Measurements from ENCODE around the gene DCX. TPM values are rescaled to one million over a fixed set of nuclear protein-coding genes. Genes with fewer than 3 reads are reported as not detected.

The DCX gene
- total and polyA plus RNA-seq, 2 experiments from 2014 or later: not detected

DNA sequence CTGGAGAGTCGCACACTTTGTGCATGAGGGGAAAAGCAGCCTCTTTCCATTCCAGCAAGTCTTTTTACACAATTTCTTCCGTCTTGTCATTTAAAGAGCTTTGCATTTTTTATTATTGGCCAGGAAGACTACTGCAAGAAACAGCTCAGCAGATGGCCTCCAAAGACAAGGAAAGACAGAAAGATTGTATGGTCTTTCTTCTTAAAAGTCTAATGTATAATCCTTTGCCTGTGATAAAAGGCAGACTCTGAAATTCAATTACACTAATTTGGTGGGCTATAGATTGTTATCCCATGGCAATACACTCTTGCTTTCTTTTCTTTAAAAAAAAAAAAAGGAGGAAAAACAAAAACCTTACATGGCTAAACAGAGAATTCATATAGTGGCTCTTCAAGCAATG lies 147.6 kb downstream of the DCX start:
- Histone ChIP-seq H3K27me3 (replicated peaks; ENCODE audit: insufficient read depth) (no peaks in the 10 kb centered on the region), H3K4me1 (ENCODE audit: insufficient read depth) (no peaks in the 10 kb centered on the region), H3F3A (ENCODE audit: insufficient read depth) (no peaks in the 10 kb centered on the region), H3K4me3 (no peak overlapping the region), H2AFZ (no peak overlapping the region), H3K79me2 (ENCODE audit: insufficient read depth) (no peaks in the 10 kb centered on the region), H3K36me3 (ENCODE audit: low read depth) (no peaks in the 10 kb centered on the region), H4K20me1 (ENCODE audit: insufficient read depth) (no peaks in the 10 kb centered on the region), H3K9ac (no peak overlapping the region), H3K9me3 (ENCODE audit: low read depth) (no peaks in the 10 kb centered on the region), H3K4me2 (ENCODE audit: unreplicated experiment) (no peak overlapping the region), H3K9me2 (ENCODE audit: insufficient read depth) (no peaks in the 10 kb centered on the region), H3K27ac (no peak overlapping the region)
- TF ChIP-seq EZH2 (IDR thresholded peaks at IDR 0.05; ENCODE audit: insufficient read depth, poor library complexity, severe bottlenecking) (no peak), EZH2phosphoT487 (IDR thresholded peaks at IDR 0.05; ENCODE audit: insufficient read depth, low read depth) (no peak)
- in situ Hi-C loops (cut with MboI): no loop called here
- WGBS, 2 experiments (ENCODE audit: low coverage in 1 of 2, low lambda C conversion rate in 2 of 2, missing lambda C conversion rate in 2 of 2): 18 to 22% methylated on average over 2 of the region's 2 CpGs
- DNase-seq: no peak

GRCh38 chrX:111262086-111262485 lies 149.9 kb downstream of the DCX start:
- DNase-seq: no peak
- TF ChIP-seq EZH2phosphoT487 (IDR thresholded peaks at IDR 0.05; ENCODE audit: insufficient read depth, low read depth) (no peak), EZH2 (IDR thresholded peaks at IDR 0.05; ENCODE audit: insufficient read depth, poor library complexity, severe bottlenecking) (no peak)
- Histone ChIP-seq H3K36me3 (ENCODE audit: low read depth) (no peaks in the 10 kb centered on the region), H4K20me1 (ENCODE audit: insufficient read depth) (no peaks in the 10 kb centered on the region), H3K4me2 (ENCODE audit: unreplicated experiment) (no peak overlapping the region), H3K79me2 (ENCODE audit: insufficient read depth) (no peaks in the 10 kb centered on the region), H3K9ac (no peak overlapping the region), H3F3A (ENCODE audit: insufficient read depth) (no peaks in the 10 kb centered on the region), H3K4me3 (no peak overlapping the region), H3K9me2 (ENCODE audit: insufficient read depth) (no peaks in the 10 kb centered on the region), H3K9me3 (ENCODE audit: low read depth) (no peaks in the 10 kb centered on the region), H2AFZ (no peak overlapping the region), H3K4me1 (ENCODE audit: insufficient read depth) (no peaks in the 10 kb centered on the region), H3K27ac (no peak overlapping the region), H3K27me3 (replicated peaks; ENCODE audit: insufficient read depth) (no peaks in the 10 kb centered on the region)
- in situ Hi-C loops (cut with MboI): no loop called here
- 13 to 15% methylated on average over 3 of the region's 3 CpGs for WGBS, 2 experiments (ENCODE audit: low coverage in 1 of 2, low lambda C conversion rate in 2 of 2, missing lambda C conversion rate in 2 of 2)

DNA sequence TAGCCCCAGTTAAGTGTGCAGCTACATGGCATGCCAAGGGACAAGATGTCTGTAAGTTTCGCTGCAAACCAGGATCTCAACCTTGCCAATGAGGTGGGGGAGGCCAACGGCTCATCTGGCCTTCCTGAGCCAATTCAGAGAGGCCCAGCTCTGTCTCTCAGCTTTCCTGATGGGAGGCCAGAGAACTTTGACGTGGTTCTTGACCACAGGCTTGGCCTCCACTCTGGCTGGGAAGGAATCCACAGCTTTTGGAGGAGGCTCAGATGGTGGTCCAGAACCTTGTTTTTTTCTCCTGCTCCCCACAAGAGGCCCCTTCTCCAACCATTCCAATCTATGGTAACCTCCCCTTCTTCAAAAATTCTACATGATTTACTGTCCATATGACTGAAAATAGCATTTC lies 151.5 kb downstream of the DCX start:
- Histone ChIP-seq H3K4me3 (no peak overlapping the region), H2AFZ (no peak overlapping the region), H3K9ac (no peak overlapping the region), H3F3A (ENCODE audit: insufficient read depth) (no peaks in the 10 kb centered on the region), H3K4me1 (ENCODE audit: insufficient read depth) (no peaks in the 10 kb centered on the region), H3K9me2 (ENCODE audit: insufficient read depth) (no peaks in the 10 kb centered on the region), H3K79me2 (ENCODE audit: insufficient read depth) (no peaks in the 10 kb centered on the region), H3K36me3 (ENCODE audit: low read depth) (no peaks in the 10 kb centered on the region), H3K27me3 (replicated peaks; ENCODE audit: insufficient read depth) (no peaks in the 10 kb centered on the region), H3K9me3 (ENCODE audit: low read depth) (no peaks in the 10 kb centered on the region), H3K27ac (no peak overlapping the region), H4K20me1 (ENCODE audit: insufficient read depth) (no peaks in the 10 kb centered on the region), H3K4me2 (ENCODE audit: unreplicated experiment) (no peak overlapping the region)
- TF ChIP-seq EZH2phosphoT487 (IDR thresholded peaks at IDR 0.05; ENCODE audit: insufficient read depth, low read depth): no peak
- no peak for TF ChIP-seq EZH2 (IDR thresholded peaks at IDR 0.05; ENCODE audit: insufficient read depth, poor library complexity, severe bottlenecking)
- WGBS, 2 experiments (ENCODE audit: low coverage in 1 of 2, low lambda C conversion rate in 2 of 2, missing lambda C conversion rate in 2 of 2): 33 to 55% methylated on average over 2 to 3 of the region's 3 CpGs
- in situ Hi-C loops (cut with MboI): no loop called here
- DNase-seq: no peak

DNA sequence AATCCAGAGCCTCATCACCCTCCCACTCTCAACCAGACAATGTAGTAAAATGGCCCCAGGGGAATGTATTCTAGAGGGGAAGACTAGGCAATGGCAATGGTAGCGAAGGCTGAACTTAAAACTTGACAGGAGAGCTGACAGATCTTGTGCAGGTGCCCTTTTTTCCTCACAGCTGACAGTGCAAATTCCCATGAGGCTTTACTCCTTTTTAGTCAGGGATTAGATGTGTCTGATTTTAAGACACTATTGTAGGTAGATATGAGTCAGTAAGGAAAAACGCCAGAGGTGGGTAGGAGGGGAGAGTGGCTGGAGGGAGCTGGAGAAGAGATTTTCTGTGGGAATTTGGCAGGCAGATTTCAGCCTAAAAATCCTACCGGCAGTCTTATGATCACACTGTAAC lies 152.4 kb downstream of the DCX start:
- H3K9me2 ChIP-seq (ENCODE audit: insufficient read depth): no peaks in the 10 kb centered on the region
- in situ Hi-C loops (cut with MboI): no loop called here
- no peak overlapping the region for H3K9ac ChIP-seq
- H3K27ac ChIP-seq: no peak overlapping the region
- H2AFZ ChIP-seq: no peak overlapping the region
- no peaks in the 10 kb centered on the region for H3K27me3 ChIP-seq (replicated peaks; ENCODE audit: insufficient read depth)
- H3K9me3 ChIP-seq (ENCODE audit: low read depth): no peaks in the 10 kb centered on the region
- no peak overlapping the region for H3K4me3 ChIP-seq
- no peak for TF ChIP-seq EZH2 (IDR thresholded peaks at IDR 0.05; ENCODE audit: insufficient read depth, poor library complexity, severe bottlenecking)
- no peak for TF ChIP-seq EZH2phosphoT487 (IDR thresholded peaks at IDR 0.05; ENCODE audit: insufficient read depth, low read depth)
- no peaks in the 10 kb centered on the region for H3K4me1 ChIP-seq (ENCODE audit: insufficient read depth)
- DNase-seq: no peak
- H3F3A ChIP-seq (ENCODE audit: insufficient read depth): no peaks in the 10 kb centered on the region
- no peaks in the 10 kb centered on the region for H4K20me1 ChIP-seq (ENCODE audit: insufficient read depth)
- H3K4me2 ChIP-seq (ENCODE audit: unreplicated experiment): no peak overlapping the region
- H3K36me3 ChIP-seq (ENCODE audit: low read depth): no peaks in the 10 kb centered on the region
- WGBS, 2 experiments (ENCODE audit: low coverage in 1 of 2, low lambda C conversion rate in 2 of 2, missing lambda C conversion rate in 2 of 2): 41 to 42% methylated on average over 3 of the region's 3 CpGs
- H3K79me2 ChIP-seq (ENCODE audit: insufficient read depth): no peaks in the 10 kb centered on the region

DNA sequence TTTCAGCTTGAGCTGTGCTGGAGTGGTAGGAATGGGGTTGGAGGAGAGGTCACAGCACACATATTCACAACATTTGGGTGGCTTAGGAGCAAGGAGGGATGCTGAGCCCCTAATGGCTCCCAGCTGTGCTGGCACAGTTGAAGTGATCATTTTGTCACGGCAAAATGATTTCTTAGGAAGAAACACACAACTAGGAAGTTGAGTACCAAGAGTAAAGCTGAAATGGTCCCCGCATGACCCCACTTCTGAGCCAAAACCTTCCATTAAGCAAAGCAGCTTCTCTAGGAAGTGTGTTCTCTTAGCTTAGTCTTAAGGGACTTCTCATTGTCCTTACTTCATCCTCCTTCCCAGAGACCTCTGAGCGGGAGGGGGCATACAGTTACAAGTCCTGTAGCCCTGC lies 154.3 kb downstream of the DCX start:
- Histone ChIP-seq H4K20me1 (ENCODE audit: insufficient read depth) (no peaks in the 10 kb centered on the region), H3K9me3 (ENCODE audit: low read depth) (no peaks in the 10 kb centered on the region), H3K79me2 (ENCODE audit: insufficient read depth) (no peaks in the 10 kb centered on the region), H3K4me2 (ENCODE audit: unreplicated experiment) (no peak overlapping the region), H3K36me3 (ENCODE audit: low read depth) (no peaks in the 10 kb centered on the region), H3K9me2 (ENCODE audit: insufficient read depth) (no peaks in the 10 kb centered on the region), H3K9ac (no peak overlapping the region), H3K4me3 (no peak overlapping the region), H3K27ac (no peak overlapping the region), H3F3A (ENCODE audit: insufficient read depth) (no peaks in the 10 kb centered on the region), H3K4me1 (ENCODE audit: insufficient read depth) (no peaks in the 10 kb centered on the region), H3K27me3 (replicated peaks; ENCODE audit: insufficient read depth) (no peaks in the 10 kb centered on the region), H2AFZ (no peak overlapping the region)
- no peak for TF ChIP-seq EZH2 (IDR thresholded peaks at IDR 0.05; ENCODE audit: insufficient read depth, poor library complexity, severe bottlenecking)
- TF ChIP-seq EZH2phosphoT487 (IDR thresholded peaks at IDR 0.05; ENCODE audit: insufficient read depth, low read depth): no peak
- in situ Hi-C loops (cut with MboI): no loop called here
- 0% methylated on average over 1 to 3 of the region's 3 CpGs for WGBS, 2 experiments (ENCODE audit: low coverage in 1 of 2, low lambda C conversion rate in 2 of 2, missing lambda C conversion rate in 2 of 2)
- DNase-seq: no peak
